Spinal cord (tissue), 10 donors: ENCODE data around the gene LIN37. TPM values are rescaled to one million over a fixed set of nuclear protein-coding genes. Genes with fewer than 3 reads are reported as not detected.
"Not testable (repeated sequence)": the region's sequence is repeated elsewhere in the genome, so short reads cannot be mapped to it uniquely, and the experiment has no call there.

ENCODE experiments used
- DNase-seq, 6 donors: peaks; one replicate each; pipeline versions ENCODE4 v3.0.0 to v3.0.0-alpha.2; 2013 to 2015; ENCODE audit warnings: low spot score in 6 of 6, low read depth in 4 of 6
- H3K27ac ChIP-seq: one replicate; pipeline ENCODE4 v1.5.1; 2013; ENCODE audit warnings: low read depth, low read length, control low read depth
- H3K27me3 ChIP-seq: one replicate; pipeline ENCODE4 v1.6.1; 2013; ENCODE audit warnings: low read length; ENCODE audit not compliant: control insufficient read depth, insufficient read depth
- H3K36me3 ChIP-seq: one replicate; pipeline ENCODE4 v1.6.1; 2013; ENCODE audit warnings: low read length; ENCODE audit not compliant: control insufficient read depth, insufficient read depth
- H3K4me1 ChIP-seq: one replicate; pipeline ENCODE4 v1.6.1; 2013; ENCODE audit warnings: low read length; ENCODE audit not compliant: control insufficient read depth, insufficient read depth
- H3K4me3 ChIP-seq: one replicate; pipeline ENCODE4 v1.5.1; 2013; ENCODE audit warnings: low read depth, low read length, control low read depth
- H3K9me3 ChIP-seq: one replicate; pipeline ENCODE4 v1.6.1; 2013; ENCODE audit warnings: low read length; ENCODE audit not compliant: control insufficient read depth, insufficient read depth
- WGBS: methylation state at CpG from one replicate; pipeline ENCODE4 v1.1.5; 2013; ENCODE audit warnings: missing lambda C conversion rate; ENCODE audit not compliant: insufficient coverage; 5-methylcytosine and 5-hydroxymethylcytosine counted together
- polyA plus RNA-seq, 2 donors: library from polyadenylated mRNA; unstranded; fragments of 120-200 nt; gene quantifications; one replicate each; pipeline ENCODE4 v1.2.1, GENCODE V29; 2013; ENCODE audit not compliant: insufficient read length in 2 of 2
- total RNA-seq, 2 donors: library from RNA; depleted of rRNA in 1 of 2; stranded (reverse); fragments of 120-200 nt in 1 of 2; fragments of >200 nt in 1 of 2; gene quantifications; one replicate each; pipeline versions ENCODE4 v1.2.3 to v1.2.4, GENCODE V29; 2013 to 2014
- donor health status: healthy.

Gene LIN37
- total and polyA plus RNA-seq, 4 donors: 5.1 to 18.3 (median 16.7) TPM

DNA sequence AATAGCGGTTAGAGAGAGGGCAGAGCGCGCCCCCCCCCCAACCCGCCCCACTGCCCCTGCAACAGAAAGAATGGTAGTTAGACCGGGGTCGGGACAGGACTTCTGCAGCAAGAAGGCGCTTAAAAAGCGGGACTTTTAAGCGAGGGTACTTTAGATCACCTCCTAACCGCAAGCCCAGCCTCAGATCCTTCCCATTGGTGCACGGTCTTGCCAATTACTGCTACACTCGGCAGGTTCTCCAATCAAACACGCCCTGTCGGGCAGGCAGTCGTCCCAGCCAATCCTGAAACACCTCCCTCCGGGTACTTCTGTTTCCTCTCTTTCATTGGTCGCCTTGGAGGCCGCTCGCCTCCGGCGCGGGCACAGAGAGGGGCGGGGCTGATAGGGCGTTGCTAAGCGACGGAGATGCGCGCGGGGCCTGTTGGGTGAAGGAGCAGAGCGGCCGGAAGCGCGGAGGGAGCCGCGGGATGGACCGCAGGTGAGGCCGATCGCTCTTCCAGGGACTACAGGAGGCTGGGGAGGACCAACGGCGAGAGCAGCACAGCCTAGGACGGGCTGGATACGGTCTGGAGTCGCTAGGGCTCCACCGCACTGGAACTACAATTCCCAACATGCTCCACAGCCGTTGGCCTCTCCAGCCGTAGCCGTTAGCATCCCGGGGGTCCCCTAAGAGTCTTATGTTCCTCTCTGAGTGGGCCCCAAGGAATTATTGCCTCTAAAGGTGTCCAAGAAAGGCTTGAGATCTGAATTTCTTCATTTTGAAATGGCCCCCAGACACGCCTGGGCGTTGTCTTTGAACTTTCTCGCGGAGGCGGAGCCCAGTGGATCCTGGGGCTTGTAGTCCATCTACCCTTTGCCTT is 9.6 kb downstream of the LIN37 start, which contains the start of gene PROSER3:
Gene PROSER3, plus strand, starts transcription at position 428 of the 860 bp plus-strand sequence. Its CDS starts 40 bp downstream, at position 468.
- peak; percentile 93 to 100 (median 99) for DNase-seq
- 0% methylated on average over 53 of the region's 53 CpGs for WGBS
- peak within 1 kb of the TSS; percentile 97 for H3K27ac ChIP-seq
- peaks cover 52% of the 10 kb centered on the region for H3K36me3 ChIP-seq
- H3K4me3 ChIP-seq: peak within 1 kb of the TSS; percentile 97
- peaks cover 41% of the 10 kb centered on the region for H3K4me1 ChIP-seq
- no peaks in the 10 kb centered on the region for H3K9me3 ChIP-seq
- no peaks in the 10 kb centered on the region for H3K27me3 ChIP-seq

DNA sequence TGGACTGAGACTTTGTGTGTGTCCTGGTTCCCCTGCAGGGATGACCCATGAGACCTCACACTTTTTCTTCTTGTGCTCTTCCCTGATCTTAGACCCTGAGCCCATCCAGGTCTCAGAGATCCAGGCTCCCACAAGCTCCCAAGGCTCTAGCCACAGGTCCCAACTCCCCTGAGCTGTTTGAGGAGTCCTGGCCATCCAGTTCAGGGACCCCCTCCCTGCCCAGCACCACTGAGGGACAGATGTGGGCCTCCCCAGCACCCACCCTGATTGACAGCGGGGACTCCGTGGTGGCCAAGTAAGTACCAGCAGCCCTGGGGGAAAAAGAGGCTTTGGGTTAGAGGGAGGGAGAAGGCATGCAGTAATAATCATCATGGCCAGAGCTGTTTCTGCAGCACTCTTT is 11.3 kb downstream of the LIN37 start:
- Histone ChIP-seq H3K27me3 (no peaks in the 10 kb centered on the region), H3K36me3 (peaks cover 44% of the 10 kb centered on the region), H3K4me1 (peaks cover 41% of the 10 kb centered on the region), H3K4me3 (no peak overlapping the region), H3K9me3 (no peaks in the 10 kb centered on the region), H3K27ac (no peak overlapping the region)
- WGBS: 100% methylated on average over 2 of the region's 2 CpGs
- DNase-seq: no peak

DNA sequence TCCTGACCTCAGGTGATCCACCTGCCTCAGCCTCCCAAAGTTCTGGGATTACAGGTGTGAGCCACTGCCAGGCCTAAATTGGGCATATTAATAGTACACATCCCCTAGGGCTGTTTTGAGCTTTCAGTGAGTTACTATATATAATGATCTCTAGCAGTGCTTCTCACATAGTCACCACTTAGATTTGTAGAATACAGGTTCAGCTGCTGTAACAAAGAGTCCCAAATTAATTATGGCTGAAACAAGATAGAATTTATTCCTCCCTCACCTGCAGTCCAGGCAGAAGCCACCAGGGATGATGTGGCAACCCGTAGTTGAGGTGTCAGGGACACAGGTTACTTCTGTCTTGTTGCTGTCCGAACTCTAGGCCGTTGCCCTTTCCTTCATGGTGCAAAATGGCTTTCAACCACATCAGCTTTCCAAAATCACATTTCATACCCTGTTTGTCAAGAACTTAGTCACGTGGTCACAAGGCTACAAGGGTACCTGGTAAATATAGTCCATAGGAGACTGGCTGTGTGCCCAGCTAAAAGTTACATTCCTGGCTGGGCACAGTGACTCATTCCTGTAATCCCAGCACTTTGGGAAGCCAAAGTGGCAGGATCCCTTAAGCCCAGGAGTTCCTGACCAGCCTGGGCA is 12.5 kb downstream of the LIN37 start:
- DNase-seq: no peak
- H3K27me3 ChIP-seq: no peaks in the 10 kb centered on the region
- WGBS: 97% methylated on average over 3 of the region's 4 CpGs
- peaks cover 35% of the 10 kb centered on the region for H3K4me1 ChIP-seq
- no peak overlapping the region for H3K27ac ChIP-seq
- peaks cover 45% of the 10 kb centered on the region for H3K36me3 ChIP-seq
- no peak overlapping the region for H3K4me3 ChIP-seq
- H3K9me3 ChIP-seq: no peaks in the 10 kb centered on the region

DNA sequence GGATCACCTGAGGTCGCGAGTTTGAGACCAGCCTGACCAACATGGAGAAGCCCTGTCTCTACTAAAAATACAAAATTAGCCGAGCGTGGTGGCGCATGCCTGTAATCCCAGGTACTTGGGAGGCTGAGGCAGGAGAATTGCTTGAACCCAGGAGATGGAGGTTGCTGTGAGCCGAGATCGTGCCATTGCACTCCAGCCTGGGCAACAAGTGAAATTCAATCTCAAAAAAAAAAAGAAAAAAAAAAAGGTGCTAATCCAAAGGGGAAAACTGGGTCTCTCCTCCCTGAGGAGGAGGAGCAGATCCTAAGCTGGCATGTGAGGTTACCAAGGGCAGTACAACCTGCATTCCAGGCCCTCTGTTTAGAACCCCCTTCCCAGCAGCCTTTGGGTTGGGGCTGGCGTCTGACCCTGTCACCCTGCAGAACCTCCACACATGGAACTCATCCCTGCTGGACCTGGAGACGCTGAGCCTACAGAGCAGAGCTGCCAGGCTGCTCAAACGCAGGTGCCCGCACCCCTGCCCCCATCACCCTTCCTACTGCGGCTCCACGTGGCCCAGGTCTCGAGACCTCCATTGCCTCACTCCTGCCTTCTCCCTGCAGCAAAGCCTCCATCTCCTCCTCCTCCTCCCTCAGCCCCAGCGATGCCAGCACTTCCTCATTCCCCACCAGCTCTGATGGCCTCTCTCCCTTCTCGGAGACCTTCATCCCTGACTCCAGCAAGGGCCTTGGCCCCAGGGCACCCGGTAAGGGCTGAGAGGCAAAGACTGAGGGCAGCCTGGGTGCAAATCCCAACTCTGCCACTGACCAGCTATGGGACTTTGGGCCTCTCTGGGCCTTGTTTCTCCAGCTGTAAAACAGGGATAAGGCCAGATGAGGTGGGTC is 16.3 kb downstream of the LIN37 start:
- H3K27ac ChIP-seq: no peak overlapping the region
- H3K36me3 ChIP-seq: peaks cover 59% of the 10 kb centered on the region
- no peaks in the 10 kb centered on the region for H3K27me3 ChIP-seq
- H3K4me1 ChIP-seq: peaks cover 5% of the 10 kb centered on the region
- H3K4me3 ChIP-seq: no peak overlapping the region
- H3K9me3 ChIP-seq: no peaks in the 10 kb centered on the region
- WGBS: 95% methylated on average over 12 of the region's 17 CpGs
- no peak for DNase-seq

DNA sequence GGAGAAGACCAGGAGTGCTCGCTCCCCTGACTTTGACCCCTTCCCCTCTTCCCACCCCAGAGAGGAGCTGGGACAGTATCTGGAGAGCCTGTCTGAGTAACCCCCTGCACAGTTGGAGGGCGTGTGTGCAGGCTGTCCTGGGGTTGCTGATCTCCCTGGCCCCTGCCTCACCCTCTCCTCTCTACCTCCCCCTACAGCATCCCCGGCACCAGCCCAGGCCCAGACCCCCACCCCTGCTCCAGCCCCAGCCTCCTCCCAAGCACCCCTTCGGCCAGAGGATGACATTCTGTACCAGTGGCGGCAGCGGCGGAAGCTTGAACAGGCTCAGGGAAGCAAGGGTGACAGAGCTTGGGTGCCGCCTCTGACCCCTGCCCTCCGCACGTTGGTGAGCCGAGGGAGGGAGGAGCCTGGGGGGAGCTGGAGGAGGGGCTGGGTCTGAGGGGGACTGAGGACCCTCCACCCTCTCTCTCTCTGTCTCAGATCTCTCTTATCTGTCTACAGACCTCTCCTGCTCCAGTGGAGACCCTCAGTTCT is 18.3 kb downstream of the LIN37 start:
- H3K36me3 ChIP-seq: peaks cover 56% of the 10 kb centered on the region
- WGBS: 80% methylated on average over 6 of the region's 11 CpGs
- no peak for DNase-seq

DNA sequence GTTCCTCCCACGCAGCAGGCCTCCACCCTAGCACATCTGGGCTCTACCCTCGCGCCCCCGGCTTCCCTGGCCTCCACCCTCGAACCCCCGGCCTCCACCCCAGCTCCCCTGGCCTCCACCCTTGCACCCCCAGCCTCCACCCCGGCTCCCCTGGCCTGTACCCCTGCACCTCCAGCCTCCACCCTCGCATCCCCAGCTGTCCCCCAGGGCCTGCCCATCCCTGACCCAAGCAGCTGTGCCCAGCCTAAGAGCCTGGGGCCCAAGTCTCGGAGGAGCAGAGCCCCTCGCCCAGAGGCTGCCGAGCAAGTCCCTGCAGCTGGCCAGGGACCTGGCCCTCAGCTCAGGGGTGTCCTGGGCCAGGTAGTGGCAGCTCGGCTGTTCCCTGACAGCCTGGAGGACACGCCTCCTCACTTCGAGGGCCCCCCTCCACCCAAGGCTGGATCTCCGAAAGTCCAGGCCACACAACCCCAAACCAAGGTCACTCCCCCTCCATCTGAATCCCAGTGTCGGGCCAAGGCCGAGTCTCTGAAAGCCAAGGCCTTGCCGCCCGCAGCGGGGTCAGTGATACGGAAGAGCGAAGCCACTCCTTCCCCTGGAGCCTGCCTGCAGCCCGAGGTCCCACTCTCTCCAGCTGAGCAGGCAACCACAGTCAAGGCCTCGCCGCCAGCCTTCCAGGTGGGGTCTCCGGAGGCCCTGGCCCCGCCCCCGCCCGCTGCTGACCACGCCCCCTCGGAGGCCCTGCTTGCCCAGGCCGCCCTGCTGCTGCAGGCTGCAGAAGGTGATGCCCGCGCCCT is 19.1 kb downstream of the LIN37 start:
- Histone ChIP-seq H3K27ac (no peak overlapping the region), H3K27me3 (no peaks in the 10 kb centered on the region), H3K4me1 (peaks cover 2% of the 10 kb centered on the region), H3K36me3 (peaks cover 48% of the 10 kb centered on the region), H3K9me3 (no peaks in the 10 kb centered on the region), H3K4me3 (no peak overlapping the region)
- 50% methylated on average over 32 of the region's 34 CpGs for WGBS
- no peak for DNase-seq

More for the DNA sequence above, 18.3 kb downstream of the LIN37 start:
- Histone ChIP-seq H3K4me3 (no peak overlapping the region), H3K9me3 (no peaks in the 10 kb centered on the region), H3K27me3 (no peaks in the 10 kb centered on the region), H3K27ac (no peak overlapping the region), H3K4me1 (peaks cover 2% of the 10 kb centered on the region)

DNA sequence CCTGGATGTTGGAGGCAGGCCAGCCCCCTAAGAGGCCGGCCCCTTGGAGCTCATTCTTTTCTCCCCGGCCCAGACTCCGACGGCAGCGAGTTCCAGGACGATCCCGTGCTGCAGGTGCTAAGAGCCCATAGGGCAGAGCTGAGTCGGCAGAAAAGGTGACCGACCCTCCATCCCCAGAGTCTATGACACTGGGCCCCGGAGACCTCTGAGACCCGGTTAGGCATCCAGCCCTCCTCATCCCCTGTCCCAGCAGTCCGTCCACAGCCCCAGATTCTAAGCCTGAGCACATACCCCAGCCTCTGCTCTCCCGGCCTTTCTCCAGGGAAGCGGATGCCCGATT is 19.7 kb downstream of the LIN37 start:
- DNase-seq: no peak
- 49% methylated on average over 14 of the region's 15 CpGs for whole genome bisulfite sequencing
- Histone ChIP-seq H3K4me3 (no peak overlapping the region), H3K27me3 (no peaks in the 10 kb centered on the region), H3K27ac (no peak overlapping the region), H3K36me3 (peaks cover 45% of the 10 kb centered on the region), H3K4me1 (peaks cover 2% of the 10 kb centered on the region), H3K9me3 (no peaks in the 10 kb centered on the region)

DNA sequence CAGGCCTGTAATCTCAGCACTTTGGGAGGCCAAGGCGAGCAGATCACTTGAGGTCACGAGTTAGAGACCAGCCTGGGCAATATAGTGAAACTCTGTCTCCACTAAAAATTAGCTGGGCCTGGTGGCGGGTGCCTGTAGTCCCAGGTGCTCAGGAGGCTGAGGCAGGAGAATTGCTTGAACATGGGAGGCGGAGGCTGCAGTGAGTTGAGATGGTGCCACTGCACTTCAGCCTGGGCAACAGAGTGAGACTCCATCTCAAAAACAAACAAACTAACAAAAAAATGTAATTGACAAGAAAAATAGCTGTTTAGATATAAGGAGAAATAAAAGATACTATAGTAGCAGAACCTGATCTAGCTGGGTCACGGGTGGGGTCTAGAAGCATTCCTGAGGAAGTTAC is 24.0 kb downstream of the LIN37 start:
- H3K4me1 ChIP-seq: peaks cover 24% of the 10 kb centered on the region
- not testable (repeated sequence) for H3K4me3 ChIP-seq, H3K27me3 ChIP-seq, DNase-seq, H3K9me3 ChIP-seq, H3K27ac ChIP-seq
- WGBS: 94% methylated on average over 4 of the region's 5 CpGs
- H3K36me3 ChIP-seq: peaks cover 14% of the 10 kb centered on the region
